Measurements from ENCODE around the gene SDK2. TPM values are rescaled to one million over a fixed set of nuclear protein-coding genes. Genes with fewer than 3 reads are reported as not detected.

Gene SDK2
- total and polyA plus RNA-seq, 2 experiments from 2014 or later, result 0.74 to 5.1 TPM

GRCh38 chr17:73647301-73647695 is 3.1 kb upstream of the SDK2 start:
- Mint-ChIP-seq H3K9me3 (no peaks in the 10 kb centered on the region), H3K36me3 (ENCODE audit: low read depth) (no peaks in the 10 kb centered on the region), H3K27ac (no peak overlapping the region), H3K27me3 (ENCODE audit: insufficient read depth, low read depth, poor library complexity) (peaks cover 42% of the 10 kb centered on the region), H3K4me1 (peaks cover 21% of the 10 kb centered on the region), H3K4me3 (no peak overlapping the region)
- H3K79me2 ChIP-seq (replicated peaks; ENCODE audit: insufficient read depth), result no peaks in the 10 kb centered on the region
- peaks cover 10% of the 10 kb centered on the region; the same call in 1 of the 2 replicates for H3K4me1 ChIP-seq (ENCODE audit: insufficient read depth)
- no peak overlapping the region for H3K4me3 ChIP-seq
- no peaks in the 10 kb centered on the region for H3K9me2 ChIP-seq (ENCODE audit: insufficient read depth)
- no peaks in the 10 kb centered on the region for H3K36me3 ChIP-seq (ENCODE audit: insufficient read depth)
- no peaks in the 10 kb centered on the region for H3F3A ChIP-seq (replicated peaks; ENCODE audit: low read depth)
- DNase-seq (ENCODE audit: low spot score) (no peak), ATAC-seq (no peak)
- H3K4me2 ChIP-seq, result no peak overlapping the region
- no peak overlapping the region for H3K27ac ChIP-seq (ENCODE audit: low read depth)
- H3K27me3 ChIP-seq (ENCODE audit: insufficient read depth), result peaks cover 54% of the 10 kb centered on the region
- TF ChIP-seq REST (IDR thresholded peaks at IDR 0.05; ENCODE audit: unreplicated experiment) (no peak), EZH2 (IDR thresholded peaks at IDR 0.05; ENCODE audit: low read depth, unreplicated experiment) (no peak), ZNF462 (CRISPR knock-in tag; IDR thresholded peaks at IDR 0.05) (no peak), ZNF331 (CRISPR knock-in tag; IDR thresholded peaks at IDR 0.05; ENCODE audit: low read depth) (no peak), STAT1 (IDR thresholded peaks at IDR 0.05; ENCODE audit: unreplicated experiment) (no peak), NANOG (IDR thresholded peaks at IDR 0.05; ENCODE audit: borderline replicate concordance) (no peak), POLR2AphosphoS5 (IDR thresholded peaks at IDR 0.05; ENCODE audit: low read depth) (no peak), EZH2phosphoT487 (IDR thresholded peaks at IDR 0.05; ENCODE audit: unreplicated experiment) (no peak), JUNB (IDR thresholded peaks at IDR 0.05; ENCODE audit: unreplicated experiment) (no peak), CREB1 (CRISPR knock-in tag; IDR thresholded peaks at IDR 0.05; ENCODE audit: low read depth) (no peak), ZNF114 (CRISPR knock-in tag; IDR thresholded peaks at IDR 0.05) (no peak), CTCF (conservative IDR thresholded peaks at IDR 0.05; ENCODE audit: low read depth in 2 of 2) (no peak), ETS1 (IDR thresholded peaks at IDR 0.05) (no peak)
- no peak overlapping the region; the same call in 1 of the 2 replicates for H2AFZ ChIP-seq
- H4K20me1 ChIP-seq (replicated peaks; ENCODE audit: insufficient read depth), result peaks cover 3% of the 10 kb centered on the region; the same call in 1 of the 2 replicates
